ENCODE results near the gene C11orf97.
"Not testable (repeated sequence)": the region's sequence is repeated elsewhere in the genome, so short reads cannot be mapped to it uniquely, and the experiment has no call there.

The C11orf97 gene

GRCh38 chr11:94525546-94526324, 13.5 kb downstream of the C11orf97 start:
- DNase-seq = peak; percentile 7

GRCh38 chr11:94526645-94527438, 14.6 kb downstream of the C11orf97 start:
- DNase-seq = no peak

GRCh38 chr11:94528551-94528950, 16.3 kb downstream of the C11orf97 start:
- no peak for DNase-seq

- no peak for DNase-seq
Observed at GRCh38 chr11:94532211-94532610, 19.9 kb downstream of the C11orf97 start.

- no peak for DNase-seq
Observed at GRCh38 chr11:94533206-94533605, 20.9 kb downstream of the C11orf97 start.

- DNase-seq = no peak
Observed at GRCh38 chr11:94533696-94534630, 21.7 kb downstream of the C11orf97 start.

GRCh38 chr11:94536386-94536785, 24.1 kb downstream of the C11orf97 start:
- no peak for DNase-seq

GRCh38 chr11:94537031-94537600, 24.9 kb downstream of the C11orf97 start:
- DNase-seq = no peak

GRCh38 chr11:94539420-94539819, 27.2 kb downstream of the C11orf97 start:
- no peak for DNase-seq

GRCh38 chr11:94543695-94544645, 31.7 kb downstream of the C11orf97 start, which contains the start of gene FUT4:
TSS of gene FUT4 (plus strand) at chr11:94543921. CDS start at chr11:94544134, 213 bp downstream.
- DNase-seq = peak; percentile 66

- peak; percentile 6 for DNase-seq
Observed at GRCh38 chr11:94544646-94545263, 32.5 kb downstream of the C11orf97 start.

GRCh38 chr11:94545264-94546161, 33.3 kb downstream of the C11orf97 start:
- no peak for DNase-seq

- DNase-seq = no peak
Observed at GRCh38 chr11:94546162-94546470, 33.9 kb downstream of the C11orf97 start.

- DNase-seq = no peak
Observed at GRCh38 chr11:94546886-94547285, 34.6 kb downstream of the C11orf97 start.

- no peak for DNase-seq
Observed at GRCh38 chr11:94549146-94549545, 36.9 kb downstream of the C11orf97 start.

- DNase-seq = no peak
Observed at GRCh38 chr11:94550513-94550912, 38.3 kb downstream of the C11orf97 start.

GRCh38 chr11:94553938-94554337, 41.7 kb downstream of the C11orf97 start:
- no peak for DNase-seq

GRCh38 chr11:94555752-94556329, 43.6 kb downstream of the C11orf97 start:
- not testable (repeated sequence) for DNase-seq

- DNase-seq = no peak
Observed at GRCh38 chr11:94557421-94557820, 45.2 kb downstream of the C11orf97 start.

GRCh38 chr11:94557992-94558391, 45.7 kb downstream of the C11orf97 start:
- DNase-seq = no peak

Data from CD4-positive, alpha-beta T cell treated with Interferon gamma for 1 hour (primary cell).